ENCODE measurements around the gene SLC35B4. TPM values are rescaled to one million over a fixed set of nuclear protein-coding genes. Genes with fewer than 3 reads are reported as not detected.
"Not testable (repeated sequence)": the region's sequence is repeated elsewhere in the genome, so short reads cannot be mapped to it uniquely, and the experiment has no call there.

SLC35B4 gene
- total and polyA plus RNA-seq, 5 experiments from 2014 or later: 11.9 to 21.6 (median 16.8) TPM

DNA sequence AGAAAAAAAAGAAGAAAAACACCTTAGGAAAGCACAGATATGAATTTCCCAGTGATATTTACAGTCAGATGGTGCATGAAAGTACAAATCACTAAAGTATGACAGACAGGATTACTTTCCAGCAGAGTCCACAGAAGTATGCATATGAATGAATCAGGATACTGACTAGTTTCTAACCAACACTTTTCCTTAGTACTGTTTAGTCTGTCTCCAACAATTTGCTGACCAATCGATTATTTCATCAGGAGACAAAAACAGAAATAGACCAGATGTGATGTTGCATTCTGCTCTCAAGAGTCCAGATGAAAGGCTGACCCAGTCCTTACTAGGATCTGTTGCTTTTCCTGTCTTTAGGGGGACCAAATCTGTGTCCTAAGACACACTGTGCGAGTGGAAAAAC lies 14.6 kb downstream of the SLC35B4 start:
- no peaks in the 10 kb centered on the region for H3K9me3 Mint-ChIP-seq
- no peak overlapping the region for H3K4me3 Mint-ChIP-seq
- H3K4me1 Mint-ChIP-seq: no peaks in the 10 kb centered on the region
- ATAC-seq (no peak), DNase-seq (no peak)
- POLR2A ChIA-PET: interaction anchor here (0.6 kb wide), 1 partner anchor 101 kb away, joined by 4 read pairs; no protein-coding TSS in a partner anchor
- peaks cover 0 to 82% (median 49%) of the 10 kb centered on the region in 3 donors for H3K36me3 Mint-ChIP-seq
- no peaks in the 10 kb centered on the region for H3K27me3 Mint-ChIP-seq
- peak overlapping the region in 2 of 10 donors; percentile 20 to 69 for H3K27ac Mint-ChIP-seq

DNA sequence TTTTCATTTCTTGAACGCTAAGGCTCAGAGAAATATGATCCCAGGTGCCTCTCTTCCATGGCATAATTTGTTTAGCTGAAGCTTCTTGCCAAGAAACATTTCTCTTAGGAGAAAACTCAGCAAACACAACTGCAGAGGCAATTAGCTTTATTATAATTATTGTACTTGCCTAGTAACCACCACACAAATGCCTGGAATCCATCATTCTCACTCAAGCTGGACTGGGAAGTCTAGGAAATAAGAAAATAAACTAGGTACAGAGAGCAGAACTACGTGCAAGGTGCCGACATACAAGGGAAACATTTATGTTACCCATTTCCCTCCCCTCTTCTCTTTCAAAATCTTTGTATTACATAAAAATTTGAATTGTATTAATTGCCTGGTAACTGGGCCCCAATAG lies 15.1 kb downstream of the SLC35B4 start:
- ATAC-seq (no peak), DNase-seq (no peak)
- H3K4me1 Mint-ChIP-seq: no peaks in the 10 kb centered on the region
- H3K9me3 Mint-ChIP-seq: no peaks in the 10 kb centered on the region
- H3K27ac Mint-ChIP-seq: no peak overlapping the region
- no peaks in the 10 kb centered on the region for H3K27me3 Mint-ChIP-seq
- H3K4me3 Mint-ChIP-seq: no peak overlapping the region
- peaks cover 0 to 85% (median 51%) of the 10 kb centered on the region in 3 donors for H3K36me3 Mint-ChIP-seq
- POLR2A ChIA-PET: no interaction called here

DNA sequence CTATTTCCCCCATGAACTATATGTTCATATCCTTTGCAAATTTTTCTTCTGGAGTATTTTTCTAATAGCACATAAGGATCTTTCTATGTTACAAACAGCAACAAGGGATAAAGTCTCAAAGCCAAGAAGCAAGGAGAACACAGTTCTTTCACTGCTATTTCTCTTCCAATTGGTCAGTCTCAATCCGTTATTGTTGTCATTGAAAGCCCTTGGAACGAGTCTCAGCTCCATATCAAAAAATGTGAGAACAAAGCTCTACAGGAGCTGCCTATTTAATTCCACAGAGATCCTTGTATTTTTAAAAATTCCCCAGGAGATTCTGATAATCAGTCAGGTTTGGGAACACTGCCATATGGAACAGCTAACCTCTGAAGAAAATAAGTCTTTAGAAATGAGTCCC lies 15.7 kb downstream of the SLC35B4 start:
- Mint-ChIP-seq H3K36me3 (peaks cover 3 to 83% (median 52%) of the 10 kb centered on the region in 3 donors), H3K4me1 (no peaks in the 10 kb centered on the region), H3K9me3 (no peaks in the 10 kb centered on the region), H3K4me3 (no peak overlapping the region), H3K27ac (no peak overlapping the region), H3K27me3 (no peaks in the 10 kb centered on the region)
- ATAC-seq (no peak), DNase-seq (no peak)
- POLR2A ChIA-PET: no interaction called here

- H3K9me3 Mint-ChIP-seq: no peaks in the 10 kb centered on the region
- POLR2A ChIA-PET: no interaction called here
- H3K27me3 Mint-ChIP-seq: no peaks in the 10 kb centered on the region
- H3K4me3 Mint-ChIP-seq: no peak overlapping the region
- peaks cover 4 to 86% (median 59%) of the 10 kb centered on the region in 3 donors for H3K36me3 Mint-ChIP-seq
- ATAC-seq (no peak), DNase-seq (no peak)
- H3K4me1 Mint-ChIP-seq: no peaks in the 10 kb centered on the region
- H3K27ac Mint-ChIP-seq: no peak overlapping the region
Observed at GRCh38 chr7:134298902-134299683, 17.6 kb downstream of the SLC35B4 start.

GRCh38 chr7:134297489-134297888 lies 19.2 kb downstream of the SLC35B4 start:
- POLR2A ChIA-PET: no interaction called here
- Mint-ChIP-seq H3K9me3 (no peaks in the 10 kb centered on the region), H3K4me1 (peaks cover 0 to 8% (median 0%) of the 10 kb centered on the region in 4 donors), H3K27ac (no peak overlapping the region), H3K27me3 (no peaks in the 10 kb centered on the region), H3K4me3 (no peak overlapping the region), H3K36me3 (peaks cover 4 to 80% (median 57%) of the 10 kb centered on the region in 3 donors)
- DNase-seq (no peak), ATAC-seq (no peak)

- H3K9me3 Mint-ChIP-seq, DNase-seq, H3K4me1 Mint-ChIP-seq, POLR2A ChIA-PET, H3K4me3 Mint-ChIP-seq, H3K27me3 Mint-ChIP-seq, ATAC-seq: not testable (repeated sequence)
- Mint-ChIP-seq H3K27ac (peak overlapping the region in 1 of 10 donors; percentile 37), H3K36me3 (peaks cover 4 to 70% (median 51%) of the 10 kb centered on the region in 3 donors)
Observed at GRCh38 chr7:134295982-134296381, 20.7 kb downstream of the SLC35B4 start.

DNA sequence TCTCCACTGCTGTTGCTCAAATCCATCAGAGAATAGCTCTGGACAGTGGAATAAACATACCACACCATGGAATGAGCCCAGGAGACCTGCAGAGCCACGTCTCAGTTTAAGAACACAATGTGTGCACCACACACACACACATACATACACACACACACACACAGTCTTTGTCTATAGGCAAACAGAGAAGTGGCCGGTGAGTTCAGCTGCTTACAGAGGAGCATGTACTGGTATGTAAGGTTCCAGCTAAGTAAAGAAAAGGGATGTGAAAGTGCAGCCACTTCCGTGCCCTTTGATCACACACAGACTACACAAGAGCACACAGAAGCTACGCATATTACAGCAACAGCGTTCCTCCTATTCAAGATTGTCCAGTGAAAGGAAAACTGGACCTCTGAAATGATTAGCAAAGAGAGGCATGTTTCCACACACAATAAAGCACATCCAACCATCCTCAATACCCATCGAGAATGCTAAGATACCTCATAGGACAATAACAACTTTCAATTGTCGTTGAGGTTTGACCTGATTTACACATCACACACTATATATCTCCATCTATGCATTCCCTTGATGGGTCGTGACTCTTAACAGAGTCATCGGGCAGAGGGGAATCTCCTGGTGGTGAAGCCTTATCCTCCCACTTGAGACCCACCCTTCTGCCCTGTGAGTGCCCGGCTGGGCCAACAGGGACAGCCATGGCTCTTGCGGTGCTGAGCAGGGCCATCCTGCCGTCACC lies 23.6 kb downstream of the SLC35B4 start:
- Mint-ChIP-seq H3K4me3 (peak overlapping the region in 1 of 10 donors; percentile 12), H3K27me3 (no peaks in the 10 kb centered on the region), H3K27ac (no peak overlapping the region), H3K36me3 (peaks cover 4 to 51% (median 37%) of the 10 kb centered on the region in 3 donors), H3K4me1 (peaks cover 0 to 8% (median 2%) of the 10 kb centered on the region in 4 donors), H3K9me3 (no peaks in the 10 kb centered on the region)
- DNase-seq (peak in 1 of 10 donors; percentile 3), ATAC-seq (no peak)
- POLR2A ChIA-PET: interaction anchor here (0.7 kb wide), 1 partner anchor 84 kb away, joined by 4 read pairs; no protein-coding TSS in a partner anchor

GRCh38 chr7:134290286-134290685 lies 26.4 kb downstream of the SLC35B4 start:
- no peak for ATAC-seq
- Mint-ChIP-seq H3K9me3 (no peaks in the 10 kb centered on the region), H3K27me3 (no peaks in the 10 kb centered on the region)

DNA sequence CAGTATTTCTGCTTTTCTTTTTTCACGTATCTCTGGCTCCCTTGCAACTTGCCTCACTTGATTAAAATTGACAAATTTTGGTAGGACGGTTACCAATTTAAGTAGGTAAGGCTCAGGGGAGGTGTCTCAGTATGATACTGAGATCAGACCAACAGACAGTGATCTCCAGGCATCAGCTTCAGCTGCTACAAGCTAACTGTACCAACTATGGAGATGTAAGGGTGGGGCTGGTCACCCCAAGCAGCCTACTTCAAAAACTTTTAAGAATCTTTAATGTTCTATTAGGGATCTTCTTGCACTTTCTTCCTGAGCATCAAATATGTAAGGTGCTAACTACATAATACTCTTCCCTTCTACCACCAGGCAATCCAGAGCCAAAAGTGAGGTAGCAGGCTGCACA lies 26.9 kb downstream of the SLC35B4 start:
- DNase-seq (no peak), ATAC-seq (no peak)
- H3K36me3 Mint-ChIP-seq: peaks cover 0 to 24% (median 12%) of the 10 kb centered on the region in 3 donors
- H3K9me3 Mint-ChIP-seq: no peaks in the 10 kb centered on the region
- H3K27ac Mint-ChIP-seq: peak overlapping the region in 1 of 10 donors; percentile 52
- H3K4me1 Mint-ChIP-seq: peaks cover 0 to 8% (median 2%) of the 10 kb centered on the region in 4 donors
- H3K4me3 Mint-ChIP-seq: no peak overlapping the region
- POLR2A ChIA-PET: no interaction called here
- peaks cover 0 to 1% (median 0%) of the 10 kb centered on the region in 5 donors for H3K27me3 Mint-ChIP-seq

More at GRCh38 chr7:134290286-134290685, 26.4 kb downstream of the SLC35B4 start:
- Mint-ChIP-seq H3K4me3 (no peak overlapping the region), H3K27ac (peak overlapping the region in 1 of 10 donors; percentile 52), H3K4me1 (peaks cover 0 to 8% (median 2%) of the 10 kb centered on the region in 4 donors), H3K36me3 (peaks cover 0 to 28% (median 16%) of the 10 kb centered on the region in 3 donors)
- no peak for DNase-seq
- POLR2A ChIA-PET: no interaction called here

GRCh38 chr7:134289423-134289822 lies 27.3 kb downstream of the SLC35B4 start:
- Mint-ChIP-seq H3K36me3 (peaks cover 0 to 19% (median 8%) of the 10 kb centered on the region in 3 donors), H3K9me3 (no peaks in the 10 kb centered on the region), H3K4me1 (peaks cover 0 to 8% (median 2%) of the 10 kb centered on the region in 4 donors), H3K27ac (no peak overlapping the region), H3K4me3 (no peak overlapping the region), H3K27me3 (peaks cover 0 to 5% (median 0%) of the 10 kb centered on the region in 5 donors)
- POLR2A ChIA-PET: no interaction called here
- no peak for DNase-seq
- no peak for ATAC-seq

DNA sequence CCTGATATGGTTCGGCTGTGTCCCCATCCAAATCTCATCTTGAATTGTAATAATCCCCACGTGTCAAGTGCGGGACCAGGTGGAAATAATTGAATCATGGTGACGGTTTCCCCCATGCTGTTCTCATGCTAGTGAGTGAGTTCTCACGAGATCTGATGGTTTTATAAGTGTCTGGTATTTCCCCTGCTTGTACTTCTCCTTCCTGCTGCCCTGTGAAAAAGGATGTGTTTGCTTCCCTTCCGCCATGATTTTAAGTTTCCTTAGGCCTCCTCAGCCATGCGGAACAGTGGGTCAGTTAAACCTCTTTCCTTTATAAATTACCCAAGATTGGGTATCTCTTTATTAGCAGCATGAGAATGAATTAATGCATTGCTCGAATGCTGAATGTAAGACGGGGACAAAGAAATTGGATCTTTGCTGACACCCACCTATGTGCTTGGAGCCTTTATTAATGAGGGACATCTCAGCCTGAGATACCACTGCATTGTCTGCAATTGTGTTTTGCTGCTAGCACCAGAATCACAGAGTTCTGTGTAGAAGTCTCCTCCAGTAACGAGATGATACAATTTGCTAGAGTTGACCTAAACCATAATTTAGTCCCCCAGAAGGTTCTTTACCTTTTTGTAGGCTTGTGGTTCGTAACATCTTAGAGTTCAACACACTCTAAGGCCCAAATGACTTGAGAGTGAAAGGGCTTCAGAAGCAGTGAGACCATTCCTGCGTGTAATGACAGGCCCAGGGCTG lies 28.6 kb downstream of the SLC35B4 start:
- Mint-ChIP-seq H3K27me3 (peaks cover 0 to 7% (median 2%) of the 10 kb centered on the region in 5 donors), H3K9me3 (no peaks in the 10 kb centered on the region), H3K27ac (no peak overlapping the region), H3K36me3 (peaks cover 0 to 11% (median 3%) of the 10 kb centered on the region in 3 donors), H3K4me3 (no peak overlapping the region), H3K4me1 (peaks cover 0 to 3% (median 2%) of the 10 kb centered on the region in 4 donors)
- ATAC-seq: no peak
- POLR2A ChIA-PET: no interaction called here
- no peak for DNase-seq

DNA sequence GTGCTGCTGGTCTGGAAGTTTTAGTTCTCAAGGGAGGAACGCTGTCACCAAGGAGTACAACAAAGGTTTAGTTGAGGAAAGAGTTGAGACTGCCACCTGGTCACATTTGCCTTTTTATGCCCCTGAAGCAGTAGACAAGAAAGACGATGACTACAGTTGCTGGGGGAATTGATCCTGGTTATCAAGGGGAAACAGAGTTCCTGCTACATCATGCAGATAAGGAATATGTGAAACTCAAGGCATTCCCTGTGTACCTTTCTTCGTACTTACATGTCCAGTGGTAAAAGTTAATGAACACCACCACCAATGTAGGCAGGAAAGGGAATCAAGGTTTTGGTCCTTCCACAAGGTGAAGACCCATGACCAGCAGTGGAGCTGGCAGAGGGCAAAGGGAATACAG lies 31.8 kb downstream of the SLC35B4 start:
- Mint-ChIP-seq H3K36me3 (no peaks in the 10 kb centered on the region), H3K27ac (no peak overlapping the region), H3K9me3 (no peaks in the 10 kb centered on the region), H3K4me1 (no peaks in the 10 kb centered on the region), H3K27me3 (peaks cover 3 to 33% (median 14%) of the 10 kb centered on the region in 5 donors), H3K4me3 (no peak overlapping the region)
- DNase-seq (no peak), ATAC-seq (no peak)
- POLR2A ChIA-PET: no interaction called here
